Thymus (tissue), 11 donors: ENCODE measurements around the gene KIR3DL2. TPM values are rescaled to one million over a fixed set of nuclear protein-coding genes. Genes with fewer than 3 reads are reported as not detected.
"Not testable (repeated sequence)": the region's sequence is repeated elsewhere in the genome, so short reads cannot be mapped to it uniquely, and the experiment has no call there.

Experiments used
- DNase-seq, 9 donors: peaks; one replicate each; pipeline ENCODE4 v3.0.0-alpha.2; 2013; ENCODE audit warnings: low spot score in 9 of 9, low read depth in 6 of 9, missing footprints in 1 of 9
- H3K27ac ChIP-seq, 2 donors: one replicate each; pipeline ENCODE4 v1.5.1; 2013; ENCODE audit warnings: control low read depth in 1 of 2, low read depth in 1 of 2, low read length in 1 of 2, mild to moderate bottlenecking in 1 of 2, moderate library complexity in 1 of 2
- H3K27me3 ChIP-seq, 2 donors: one replicate each; pipeline ENCODE4 v1.5.1; 2013; ENCODE audit warnings: low read length in 1 of 2; ENCODE audit not compliant: control insufficient read depth in 2 of 2, insufficient read depth in 1 of 2
- H3K36me3 ChIP-seq, 2 donors: one replicate each; pipeline ENCODE4 v1.5.1; 2013; ENCODE audit warnings: low read length in 1 of 2, mild to moderate bottlenecking in 1 of 2, moderate library complexity in 1 of 2; ENCODE audit not compliant: control insufficient read depth in 2 of 2, insufficient read depth in 2 of 2
- H3K4me1 ChIP-seq, 2 donors: one replicate each; pipeline ENCODE4 v1.5.1; 2013; ENCODE audit warnings: low read length in 2 of 2; ENCODE audit not compliant: control insufficient read depth in 2 of 2, insufficient read depth in 2 of 2
- H3K4me3 ChIP-seq, 2 donors: one replicate each; pipeline ENCODE4 v1.5.1; 2013; ENCODE audit warnings: low read length in 2 of 2, control low read depth in 1 of 2, mild to moderate bottlenecking in 1 of 2
- H3K9me3 ChIP-seq, 2 donors: one replicate each; pipeline ENCODE4 v1.5.1; 2013; ENCODE audit warnings: low read length in 1 of 2, mild to moderate bottlenecking in 1 of 2; ENCODE audit not compliant: control insufficient read depth in 2 of 2, insufficient read depth in 1 of 2
- WGBS: extraction: QIAGEN DNeasy Blood & Tissue Kit; methylation state at CpG from one replicate; pipeline ENCODE4 v1.1.7; 2013; 5-methylcytosine and 5-hydroxymethylcytosine counted together
- polyA plus RNA-seq: library from polyadenylated mRNA; stranded (reverse); fragments of 200-250 nt; gene quantifications from one replicate; pipeline ENCODE4 v1.2.3, GENCODE V29; 2013
- total RNA-seq: library from RNA; stranded (reverse); fragments of 120-200 nt; gene quantifications from one replicate; pipeline ENCODE4 v1.2.4, GENCODE V29; 2013
- donor health status: healthy.

KIR3DL2 gene
- total and polyA plus RNA-seq, 2 donors: 0.21 TPM; not detected in 1

- no peak overlapping the region for H3K4me3 ChIP-seq
- peaks cover 0 to 13% of the 10 kb centered on the region in 2 donors for H3K27me3 ChIP-seq
- no peaks in the 10 kb centered on the region for H3K36me3 ChIP-seq
- no peak overlapping the region for H3K27ac ChIP-seq
- no peaks in the 10 kb centered on the region for H3K9me3 ChIP-seq
- H3K4me1 ChIP-seq: no peaks in the 10 kb centered on the region
- 47% methylated on average over 7 of the region's 7 CpGs for WGBS
- DNase-seq: no peak
Observed at GRCh38 chr19:54882758-54883157, 32.5 kb downstream of the KIR3DL2 start.

DNA sequence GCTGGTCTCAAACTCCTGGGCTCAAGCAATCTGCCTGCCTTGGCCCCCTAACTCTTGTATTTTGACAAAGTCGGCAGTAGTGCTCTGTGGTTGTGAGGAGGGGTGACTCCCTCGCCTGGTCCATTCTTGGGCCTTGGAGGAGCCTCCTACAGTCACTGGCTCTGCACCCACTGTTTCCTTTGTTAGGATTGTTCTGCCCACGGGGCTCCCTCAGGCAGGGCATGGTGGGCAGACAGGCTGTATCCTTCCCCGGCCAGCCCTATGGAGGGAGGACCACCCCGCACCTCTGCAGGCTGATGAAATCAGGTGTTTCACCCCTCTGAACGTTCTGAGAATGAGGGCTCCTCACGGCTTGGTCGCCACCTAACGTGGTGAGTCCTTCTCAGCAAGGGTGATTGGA lies 33.0 kb downstream of the KIR3DL2 start:
- WGBS: 81% methylated on average over 9 of the region's 9 CpGs
- Histone ChIP-seq H3K4me3 (no peak overlapping the region), H3K9me3 (no peaks in the 10 kb centered on the region), H3K4me1 (no peaks in the 10 kb centered on the region), H3K36me3 (no peaks in the 10 kb centered on the region), H3K27me3 (peaks cover 0 to 13% of the 10 kb centered on the region in 2 donors), H3K27ac (no peak overlapping the region)
- no peak for DNase-seq

DNA sequence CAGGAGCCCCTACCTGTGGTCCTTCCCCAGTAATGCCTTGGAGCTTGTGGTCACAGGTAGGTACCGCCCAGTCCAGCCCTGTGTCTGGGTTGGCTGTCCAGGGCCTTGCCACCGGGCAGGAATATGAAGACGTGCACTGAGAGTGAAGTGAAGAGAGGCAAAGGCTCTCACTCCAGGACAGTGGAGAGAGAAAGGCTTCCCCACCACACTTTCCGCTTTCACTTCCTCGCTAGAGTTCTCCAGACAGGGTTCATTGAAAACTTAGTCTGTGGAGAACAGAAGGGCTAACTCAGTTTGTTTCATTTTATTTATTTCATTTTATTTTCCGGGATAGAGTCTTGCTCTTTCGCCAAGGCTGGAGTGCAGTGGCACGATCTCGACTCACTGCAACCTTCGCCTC lies 38.0 kb downstream of the KIR3DL2 start:
- H3K4me3 ChIP-seq: no peak overlapping the region
- no peaks in the 10 kb centered on the region for H3K4me1 ChIP-seq
- no peak for DNase-seq
- 93% methylated on average over 10 of the region's 10 CpGs for WGBS
- no peaks in the 10 kb centered on the region for H3K9me3 ChIP-seq
- no peaks in the 10 kb centered on the region for H3K27me3 ChIP-seq
- no peak overlapping the region for H3K27ac ChIP-seq
- H3K36me3 ChIP-seq: no peaks in the 10 kb centered on the region

- 94% methylated on average over 11 of the region's 11 CpGs for WGBS
- DNase-seq: no peak
- H3K27me3 ChIP-seq: no peaks in the 10 kb centered on the region
- H3K36me3 ChIP-seq: no peaks in the 10 kb centered on the region
- no peaks in the 10 kb centered on the region for H3K4me1 ChIP-seq
- H3K27ac ChIP-seq: no peak overlapping the region
- H3K4me3 ChIP-seq: no peak overlapping the region
- H3K9me3 ChIP-seq: no peaks in the 10 kb centered on the region
Observed at GRCh38 chr19:54889566-54889965, 39.3 kb downstream of the KIR3DL2 start.

- Histone ChIP-seq H3K4me3 (no peak overlapping the region), H3K9me3 (no peaks in the 10 kb centered on the region), H3K36me3 (no peaks in the 10 kb centered on the region), H3K4me1 (no peaks in the 10 kb centered on the region), H3K27me3 (no peaks in the 10 kb centered on the region), H3K27ac (no peak overlapping the region)
- 87% methylated on average over 7 of the region's 7 CpGs for WGBS
- no peak for DNase-seq
Observed at GRCh38 chr19:54893406-54893805, 43.2 kb downstream of the KIR3DL2 start.

DNA sequence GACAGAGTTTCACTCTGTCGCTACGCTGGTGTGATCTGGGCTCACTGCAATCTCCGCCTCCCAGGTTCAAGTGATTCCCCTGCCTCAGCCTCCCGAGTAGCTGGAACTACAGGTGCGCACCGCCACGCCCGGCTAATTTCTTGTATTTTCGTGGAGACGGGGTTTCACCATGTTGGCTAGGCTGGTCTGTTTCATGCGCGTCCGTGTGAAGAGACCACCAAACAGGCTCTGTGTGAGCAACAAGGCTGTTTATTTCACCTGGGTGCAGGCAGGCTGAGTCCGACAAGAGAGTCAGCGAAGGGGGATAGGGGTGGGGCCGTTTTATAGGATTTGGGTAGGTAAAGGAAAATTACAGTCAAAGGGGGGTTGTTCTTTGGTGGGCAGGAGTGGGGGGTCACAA lies 43.9 kb downstream of the KIR3DL2 start:
- H3K4me1 ChIP-seq, H3K4me3 ChIP-seq, DNase-seq, H3K27ac ChIP-seq, H3K27me3 ChIP-seq, H3K36me3 ChIP-seq, H3K9me3 ChIP-seq: not testable (repeated sequence)
- 97% methylated on average over 16 of the region's 16 CpGs for WGBS

- no peaks in the 10 kb centered on the region for H3K36me3 ChIP-seq
- 97% methylated on average over 2 of the region's 2 CpGs for WGBS
- no peak overlapping the region for H3K4me3 ChIP-seq
- H3K4me1 ChIP-seq: no peaks in the 10 kb centered on the region
- no peak for DNase-seq
- H3K27me3 ChIP-seq: no peaks in the 10 kb centered on the region
- no peak overlapping the region for H3K27ac ChIP-seq
- H3K9me3 ChIP-seq: no peaks in the 10 kb centered on the region
Observed at GRCh38 chr19:54896036-54896435, 45.8 kb downstream of the KIR3DL2 start.

GRCh38 chr19:54898685-54899084 lies 48.4 kb downstream of the KIR3DL2 start:
- not testable (repeated sequence) for H3K4me1 ChIP-seq, H3K9me3 ChIP-seq, H3K27ac ChIP-seq, H3K4me3 ChIP-seq, DNase-seq, H3K27me3 ChIP-seq, H3K36me3 ChIP-seq
- WGBS: 89% methylated on average over 7 of the region's 7 CpGs

DNA sequence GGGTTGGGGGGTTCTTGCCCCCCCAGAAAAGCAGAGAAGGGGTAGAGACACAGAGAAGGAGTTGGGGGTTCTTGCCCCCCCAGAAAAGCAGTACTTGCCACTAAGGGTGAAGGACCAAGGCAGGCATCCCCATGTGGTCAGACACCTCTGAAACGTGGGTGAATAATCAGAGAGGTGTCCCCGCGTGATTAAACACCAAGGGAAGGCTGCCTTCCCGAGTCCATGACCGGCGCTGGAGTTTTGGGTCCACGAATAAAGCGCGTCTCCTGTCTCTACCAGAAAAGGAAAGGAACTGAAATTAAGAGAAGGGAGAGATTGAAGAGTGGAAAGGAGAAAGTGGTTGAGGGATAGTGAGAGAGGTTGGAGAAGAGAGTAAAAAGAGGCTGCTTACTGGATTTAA lies 49.4 kb downstream of the KIR3DL2 start:
- not testable (repeated sequence) for H3K4me3 ChIP-seq, H3K27me3 ChIP-seq, H3K36me3 ChIP-seq, H3K27ac ChIP-seq, H3K4me1 ChIP-seq, DNase-seq, H3K9me3 ChIP-seq
- 94% methylated on average over 9 of the region's 9 CpGs for WGBS

GRCh38 chr19:54901153-54901552 lies 50.9 kb downstream of the KIR3DL2 start:
- not testable (repeated sequence) for H3K9me3 ChIP-seq, H3K27ac ChIP-seq, H3K4me3 ChIP-seq, H3K27me3 ChIP-seq, H3K4me1 ChIP-seq, H3K36me3 ChIP-seq, DNase-seq
- WGBS: 93% methylated on average over 8 of the region's 8 CpGs
